Lower leg skin (tissue), 3 donors: ENCODE data around the gene CYP11A1.

Source experiments
- CTCF ChIP-seq, 3 donors: fragments of 450-650 bp; IDR thresholded peaks; one replicate each; pipeline ENCODE4 v1.5.1; 2016; ENCODE audit warnings: antibody characterized with exemption in 3 of 3, mild to moderate bottlenecking in 3 of 3, moderate library complexity in 2 of 3
- POLR2A ChIP-seq, 2 donors: fragments of 450-650 bp; IDR thresholded peaks; one replicate each; pipeline ENCODE4 v1.6.1; 2016 to 2017; ENCODE audit warnings: antibody characterized with exemption in 2 of 2, mild to moderate bottlenecking in 1 of 2, moderate library complexity in 1 of 2

DNA sequence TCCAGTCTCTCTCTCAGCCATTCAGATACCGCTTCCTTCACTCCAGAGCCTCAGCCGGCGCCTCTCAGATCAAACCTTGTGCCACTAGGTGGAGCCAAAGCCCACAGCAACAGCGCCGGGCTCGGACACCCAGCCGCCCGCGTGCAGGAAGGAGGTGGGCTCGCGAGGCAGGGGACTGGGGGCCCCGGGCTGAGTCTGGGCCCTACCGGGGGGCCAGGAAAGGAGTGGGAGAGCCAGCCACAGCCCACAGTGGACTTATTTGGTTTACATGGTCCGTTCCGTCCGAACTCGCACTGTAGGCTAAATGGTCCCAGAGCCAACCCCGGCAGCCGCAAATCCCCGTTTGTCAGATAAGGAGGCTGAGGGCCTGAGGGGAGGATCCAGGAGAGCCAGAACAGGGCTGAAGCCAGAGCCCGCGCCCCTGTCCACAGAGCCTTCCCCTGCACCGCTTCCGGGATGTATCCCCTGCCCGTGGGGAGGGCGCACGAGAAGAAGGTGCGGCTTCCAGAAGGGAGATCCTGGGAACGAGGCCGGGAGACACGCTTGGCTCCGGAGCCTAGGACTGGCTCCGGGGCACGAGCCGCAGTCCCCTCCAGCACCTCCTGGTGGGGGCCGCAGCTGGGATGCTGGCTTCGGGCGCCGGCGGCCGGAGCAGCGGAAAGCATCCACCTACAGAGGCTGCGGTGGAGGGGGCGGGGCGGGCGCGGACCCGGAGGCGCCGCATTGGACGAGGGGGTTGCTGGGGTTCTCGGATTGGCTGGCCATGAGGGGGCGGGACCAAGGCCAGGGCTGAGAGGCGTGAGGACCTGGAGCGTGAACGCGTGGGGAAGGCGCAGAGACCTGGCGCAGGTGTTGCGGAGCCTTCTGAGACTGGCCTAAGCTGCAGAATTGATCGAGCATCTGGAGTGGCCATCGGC lies 6.5 kb upstream of the CYP11A1 start:
- TF ChIP-seq CTCF (IDR thresholded peaks at IDR 0.05) (no peak), POLR2A (IDR thresholded peaks at IDR 0.05) (no peak)
